SK-N-SH (cell line): Measurements from ENCODE around the gene CNDP2. TPM values are rescaled to one million over a fixed set of nuclear protein-coding genes. Genes with fewer than 3 reads are reported as not detected.

ENCODE experiments used
- CTCF ChIA-PET: fragments of 300-600, 350-600 bp; formaldehyde crosslinking; extraction: SDS; loops from one replicate; lab custom pipeline; 2021; lab: Yijun Ruan, JAX
- POLR2A ChIA-PET: fragments of 350-600 bp; sonication (Branson Sonifier 250); formaldehyde crosslinking; extraction: SDS; loops from one replicate; lab custom pipeline; 2020; ENCODE audit warnings: antibody characterized with exemption, inconsistent platforms; lab: Yijun Ruan, JAX
- DNase-seq: peaks from one replicate; pipeline ENCODE4 v3.0.0; 2012
- H2AFZ ChIP-seq: fragments of 200-600 bp; sonication (generic); 2 replicates; pipeline ENCODE4 v1.8.1; 2016; ENCODE audit warnings: antibody characterized with exemption, mild to moderate bottlenecking, low read depth
- H3F3A ChIP-seq: fragments of 200-600 bp; sonication (generic); replicated peaks from 2 replicates; pipeline ENCODE3; 2016; ENCODE audit warnings: antibody characterized with exemption, mild to moderate bottlenecking; ENCODE audit not compliant: insufficient read depth
- H3K27ac ChIP-seq, 2 experiments: fragments of 200-500 bp in 1 of 2; fragments of 200-600 bp in 1 of 2; sonication (Bioruptor generic) in 1 of 2; sonication (generic), shearing (Covaris generic) in 1 of 2; 2 replicates each; pipeline versions ENCODE4 v1.5.1 to v1.6.1; 2014 to 2016; ENCODE audit warnings: low read depth in 2 of 2, inconsistent platforms in 1 of 2, low read length in 1 of 2, mild to moderate bottlenecking in 1 of 2, mixed read lengths in 1 of 2
- H3K27me3 ChIP-seq: fragments of 200-600 bp; sonication (generic), shearing (Covaris generic); 2 replicates; pipeline ENCODE4 v1.6.1; 2016; ENCODE audit warnings: mixed run types; ENCODE audit not compliant: insufficient read depth
- H3K36me3 ChIP-seq, 2 experiments: fragments of 200-500 bp in 1 of 2; fragments of 200-600 bp in 1 of 2; sonication (Bioruptor generic) in 1 of 2; sonication (generic) in 1 of 2; replicated peaks in 1 of 2; 2 replicates each; pipeline versions ENCODE3 to v1.5.1; 2014 to 2016; ENCODE audit warnings: low read length in 1 of 2, mild to moderate bottlenecking in 1 of 2; ENCODE audit not compliant: insufficient read depth in 2 of 2, control insufficient read depth in 1 of 2
- H3K4me1 ChIP-seq, 2 experiments: fragments of 200-500 bp in 1 of 2; fragments of 200-600 bp in 1 of 2; sonication (Bioruptor generic) in 1 of 2; sonication (generic), shearing (Covaris generic) in 1 of 2; 2 replicates each; pipeline versions ENCODE4 v1.5.1 to v1.6.1; 2014 to 2016; ENCODE audit warnings: low read depth in 1 of 2, low read length in 1 of 2, mixed run types in 1 of 2; ENCODE audit not compliant: insufficient read depth in 2 of 2, control insufficient read depth in 1 of 2
- H3K4me2 ChIP-seq: fragments of 200-600 bp; sonication (generic), shearing (Covaris generic); 2 replicates; pipeline ENCODE4 v1.6.1; 2017; ENCODE audit warnings: mixed run types
- H3K4me3 ChIP-seq, 2 experiments: fragments of 200-500 bp in 1 of 2; fragments of 200-600 bp in 1 of 2; sonication (Bioruptor generic) in 1 of 2; sonication (generic), shearing (Covaris generic) in 1 of 2; 2 replicates each; pipeline versions ENCODE4 v1.5.1 to v1.8.1; 2014 to 2016; ENCODE audit warnings: low read depth in 2 of 2, inconsistent platforms in 1 of 2, low read length in 1 of 2, mild to moderate bottlenecking in 1 of 2, mixed read lengths in 1 of 2, moderate library complexity in 1 of 2
- H3K79me2 ChIP-seq: fragments of 200-600 bp; sonication (generic); 2 replicates; pipeline ENCODE4 v1.8.1; 2017; ENCODE audit warnings: mild to moderate bottlenecking; ENCODE audit not compliant: insufficient read depth
- H3K9ac ChIP-seq: fragments of 200-600 bp; sonication (generic); 2 replicates; pipeline ENCODE4 v1.6.1; 2017; ENCODE audit warnings: mixed run types
- H3K9me2 ChIP-seq: fragments of 200-600 bp; sonication (generic); 2 replicates; pipeline ENCODE4 v1.6.1; 2017; ENCODE audit warnings: mixed run types
- H3K9me3 ChIP-seq: fragments of 200-600 bp; sonication (generic); 2 replicates; pipeline ENCODE4 v1.6.1; 2017; ENCODE audit warnings: mixed run types, mild to moderate bottlenecking, moderate library complexity
- H4K20me1 ChIP-seq: fragments of 200-600 bp; sonication (generic); 2 replicates; pipeline ENCODE4 v1.6.1; 2017; ENCODE audit warnings: mild to moderate bottlenecking, mixed run types; ENCODE audit not compliant: insufficient read depth
- CHD2 ChIP-seq: fragments of 150-350 bp; IDR thresholded peaks from 2 replicates; pipeline ENCODE4 v1.6.1; 2018; ENCODE audit warnings: low read length; ENCODE audit not compliant: partially characterized antibody
- CTCF ChIP-seq: fragments of 200-600 bp; sonication (generic); IDR thresholded peaks from 2 replicates; pipeline ENCODE4 v1.6.1; 2017; ENCODE audit warnings: antibody characterized with exemption, mild to moderate bottlenecking, moderate library complexity
- ELF1 ChIP-seq: IDR thresholded peaks from 2 replicates; pipeline ENCODE4 v1.4.0; 2012
- EZH2phosphoT487 ChIP-seq: fragments of 200-600 bp; sonication (generic); IDR thresholded peaks from 2 replicates; pipeline ENCODE4 v1.6.1; 2017; ENCODE audit warnings: low read depth, mixed run types, mild to moderate bottlenecking, antibody characterized with exemption, moderate library complexity, borderline replicate concordance
- IRF3 ChIP-seq: fragments of 150-350 bp; IDR thresholded peaks from 2 replicates; pipeline ENCODE4 v1.6.1; 2016; ENCODE audit warnings: mild to moderate bottlenecking, low read depth, low read length
- JUND ChIP-seq: IDR thresholded peaks from 2 replicates; pipeline ENCODE4 v1.4.0; 2012
- MEF2A ChIP-seq: IDR thresholded peaks from 2 replicates; pipeline ENCODE4 v1.4.0; 2012; ENCODE audit warnings: low read depth, borderline replicate concordance
- MXI1 ChIP-seq: IDR thresholded peaks from 2 replicates; pipeline ENCODE4 v1.6.1; 2012; ENCODE audit warnings: mild to moderate bottlenecking, low read depth, low read length, improper control_type of control experiment
- NRF1 ChIP-seq: IDR thresholded peaks from 2 replicates; pipeline ENCODE4 v1.6.1; 2012; ENCODE audit warnings: low read depth, mild to moderate bottlenecking, low read length
- PBX3 ChIP-seq: IDR thresholded peaks from 2 replicates; pipeline ENCODE4; 2012
- SIN3A ChIP-seq: IDR thresholded peaks from 2 replicates; pipeline ENCODE4 v1.6.1; 2012; ENCODE audit warnings: low read depth, mild to moderate bottlenecking, low read length, moderate library complexity, borderline replicate concordance
- TAF1 ChIP-seq: IDR thresholded peaks from 2 replicates; pipeline ENCODE4 v1.6.1; 2012; ENCODE audit warnings: low read depth, mild to moderate bottlenecking, low read length, moderate library complexity, borderline replicate concordance
- USF2 ChIP-seq: fragments of 150-350 bp; IDR thresholded peaks from 2 replicates; pipeline ENCODE4 v1.6.1; 2017; ENCODE audit warnings: antibody characterized with exemption, low read length, low read depth, borderline replicate concordance
- YY1 ChIP-seq: IDR thresholded peaks from 2 replicates; pipeline ENCODE4 v1.4.0; 2012; ENCODE audit warnings: low read depth, mild to moderate bottlenecking
- WGBS: methylation state at CpG from one replicate; pipeline ENCODE4 v1.1.6; 2017; ENCODE audit warnings: low lambda C conversion rate; 5-methylcytosine and 5-hydroxymethylcytosine counted together
- polyA plus RNA-seq, 3 experiments: library from polyadenylated mRNA; depleted of rRNA; stranded (reverse); fragments of >200 nt; gene quantifications; 2 replicates each; pipeline ENCODE4 v1.2.3, GENCODE V29; 2012

Gene CNDP2
- polyA plus RNA-seq, 1 of the 3 experiments (the other 2 are of a cell fraction), result 78.5 TPM

- Histone ChIP-seq H3K9ac (no peak overlapping the region), H2AFZ (no peak overlapping the region), H3F3A (no peaks in the 10 kb centered on the region), H3K36me3 (no peaks in the 10 kb centered on the region), H3K9me2 (no peaks in the 10 kb centered on the region), H3K4me3 (no peak overlapping the region; a peak in 1 of 4 replicates), H3K79me2 (no peaks in the 10 kb centered on the region), H3K9me3 (no peaks in the 10 kb centered on the region), H3K4me2 (no peak overlapping the region), H4K20me1 (no peaks in the 10 kb centered on the region), H3K4me1 (no peaks in the 10 kb centered on the region), H3K27me3 (peaks cover 28% of the 10 kb centered on the region; the same call in 1 of the 2 replicates), H3K27ac (no peak overlapping the region)
- 16% methylated on average over 4 of the region's 4 CpGs for WGBS
- CTCF ChIA-PET, result interaction anchor here (0.9 to 1.4 kb wide), 3 partner anchors 10 to 113 kb away, joined by 3 to 4 read pairs (median 3); no protein-coding TSS in a partner anchor
- POLR2A ChIA-PET, result no interaction called here
- DNase-seq, result no peak
- no peak for TF ChIP-seq ELF1
- no peak for TF ChIP-seq MXI1
- no peak for TF ChIP-seq EZH2phosphoT487
- no peak for TF ChIP-seq USF2
- TF ChIP-seq YY1, result no peak
- no peak for TF ChIP-seq NRF1
- TF ChIP-seq TAF1, result no peak
- no peak for TF ChIP-seq CTCF
- TF ChIP-seq MEF2A, result no peak
- no peak for TF ChIP-seq IRF3
- TF ChIP-seq PBX3, result no peak
- TF ChIP-seq SIN3A, result no peak
- no peak for TF ChIP-seq CHD2
- TF ChIP-seq JUND, result no peak
These were observed 30.4 kb upstream of the CNDP2 start for GRCh38 chr18:74465775-74466174.
